GM18519 (cell line): Measurements from ENCODE around the gene ST3GAL6.

ENCODE experiments used
- ATAC-seq: cut with Tn5 transposase; IDR thresholded peaks from one replicate; pipeline ENCODE4 v1.9.1; 2021; ENCODE audit warnings: mild to moderate bottlenecking, moderate library complexity; ENCODE audit not compliant: unreplicated experiment, low FRiP score

ST3GAL6 gene

DNA sequence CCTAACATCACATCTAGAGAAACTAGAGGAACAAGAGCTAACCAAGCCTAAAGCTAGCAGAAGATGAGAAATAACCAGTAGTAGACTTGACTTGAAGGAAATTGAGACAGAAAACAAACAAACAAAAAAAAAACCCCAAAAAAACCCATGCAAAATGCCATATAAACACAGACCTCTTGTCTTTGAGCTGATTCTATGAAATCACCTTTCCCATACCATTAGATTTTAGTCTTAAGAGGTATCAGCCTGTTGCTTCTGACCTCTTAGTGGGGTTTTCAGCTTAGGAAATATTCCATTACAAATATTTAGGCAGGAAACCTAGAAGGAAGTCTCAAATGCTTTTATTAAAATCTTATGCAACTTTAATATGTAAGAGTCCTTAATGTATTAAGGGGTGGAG, 23.9 kb upstream of the ST3GAL6 start:
- no peak for ATAC-seq

DNA sequence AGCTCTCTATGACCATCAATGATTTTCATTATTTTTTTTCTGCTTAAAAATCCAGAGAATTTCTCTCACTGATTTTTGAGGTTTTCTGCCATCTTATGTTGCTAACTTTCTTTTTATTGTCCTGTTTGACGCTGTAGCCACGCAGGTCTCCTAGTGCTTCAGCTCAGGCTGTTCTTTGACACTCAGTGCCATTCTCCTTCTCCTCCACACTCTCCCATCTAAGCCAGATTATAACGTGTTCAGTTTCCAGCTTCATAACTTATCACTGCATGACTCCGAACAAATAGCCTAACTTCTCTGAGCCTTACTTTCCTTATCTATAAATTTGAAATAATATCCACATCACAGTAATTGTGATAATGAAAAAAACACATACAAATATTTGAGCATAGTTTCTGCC, 22.8 kb upstream of the ST3GAL6 start:
- ATAC-seq = no peak

DNA sequence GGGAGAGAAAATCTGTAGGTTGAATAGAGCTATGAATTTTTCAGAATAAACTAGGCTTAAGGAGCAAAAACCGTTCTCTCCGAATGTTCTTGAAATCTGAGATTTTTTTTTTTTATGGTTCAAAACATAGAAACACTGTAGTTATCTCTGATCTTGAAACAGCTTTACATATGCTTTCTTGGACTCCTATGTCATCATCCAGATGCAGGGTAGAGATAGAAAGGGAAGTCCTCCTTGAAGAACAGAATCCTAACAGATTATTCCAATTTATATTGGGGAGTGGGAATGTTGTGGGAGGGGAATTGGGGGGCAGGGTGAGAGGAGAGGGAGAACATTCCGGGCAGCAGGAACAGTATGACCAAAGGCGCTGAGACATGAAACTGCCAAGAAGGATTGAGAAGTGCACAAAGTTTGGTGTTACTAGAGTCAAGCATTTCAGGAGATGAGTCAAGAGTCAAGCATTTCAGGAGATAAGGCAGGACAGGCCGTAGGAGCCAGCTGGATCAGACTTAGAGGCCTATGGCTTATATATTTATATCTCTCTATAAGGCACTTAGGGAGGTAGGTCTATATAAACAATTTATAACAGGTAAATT, 21.9 kb upstream of the ST3GAL6 start:
- ATAC-seq = no peak

DNA sequence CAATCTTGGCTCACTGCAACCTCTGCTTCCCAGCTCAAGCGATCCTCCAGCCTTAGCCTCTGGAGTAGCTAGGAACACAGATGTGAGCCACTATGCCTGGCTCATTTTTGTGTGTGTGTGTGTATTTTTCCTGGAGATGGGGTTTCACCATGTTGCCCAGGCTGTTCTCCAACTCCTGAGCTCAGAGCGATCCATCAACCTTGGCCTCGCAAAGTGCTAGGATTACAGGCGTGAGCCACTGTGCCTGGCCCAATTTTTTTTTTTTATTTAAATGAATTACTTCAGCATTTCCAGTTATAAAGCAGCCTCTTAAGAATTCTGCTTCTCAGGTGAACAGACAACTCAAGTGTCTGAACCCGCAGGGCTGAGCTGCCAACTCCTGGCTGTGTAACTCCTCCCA, 20.1 kb upstream of the ST3GAL6 start:
- ATAC-seq = no peak

DNA sequence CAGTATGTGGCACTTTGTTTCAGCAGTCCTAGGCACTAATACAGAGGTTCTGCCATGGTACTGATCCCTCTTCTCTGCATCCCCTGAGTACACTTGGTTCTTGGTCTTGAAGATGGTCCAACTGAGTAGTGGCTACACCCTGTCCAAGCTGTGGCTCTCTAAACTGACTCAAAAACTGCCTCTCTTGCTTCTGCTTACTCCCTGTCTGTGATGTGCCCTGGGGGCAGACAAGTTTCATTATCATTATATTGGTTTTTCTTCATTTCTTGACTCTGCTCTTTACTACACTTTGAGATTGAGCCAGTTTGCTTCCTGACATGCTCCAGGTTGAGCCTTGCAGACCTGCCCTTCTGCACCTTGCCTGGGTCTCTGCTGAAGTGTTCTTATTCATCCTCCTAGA, 18.9 kb upstream of the ST3GAL6 start:
- ATAC-seq = peak; percentile 45

DNA sequence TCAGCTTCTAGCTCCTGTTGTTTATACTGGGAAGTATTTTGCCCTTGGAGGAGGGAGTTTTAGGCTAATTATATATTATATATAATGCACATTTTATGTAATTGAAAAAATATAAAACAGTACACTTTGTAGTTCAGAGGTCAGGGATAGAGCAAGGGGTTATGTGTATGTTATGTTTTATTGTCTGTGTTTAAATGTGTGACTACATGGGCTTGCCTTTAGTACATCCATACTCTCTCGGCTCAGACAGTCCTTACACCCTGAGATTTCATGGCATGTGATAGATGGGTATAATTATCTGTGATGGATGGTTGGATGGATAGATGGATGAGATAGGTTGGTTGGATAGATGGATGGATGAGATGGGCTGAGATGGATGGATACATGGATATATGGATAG, 17.4 kb upstream of the ST3GAL6 start:
- no peak for ATAC-seq

DNA sequence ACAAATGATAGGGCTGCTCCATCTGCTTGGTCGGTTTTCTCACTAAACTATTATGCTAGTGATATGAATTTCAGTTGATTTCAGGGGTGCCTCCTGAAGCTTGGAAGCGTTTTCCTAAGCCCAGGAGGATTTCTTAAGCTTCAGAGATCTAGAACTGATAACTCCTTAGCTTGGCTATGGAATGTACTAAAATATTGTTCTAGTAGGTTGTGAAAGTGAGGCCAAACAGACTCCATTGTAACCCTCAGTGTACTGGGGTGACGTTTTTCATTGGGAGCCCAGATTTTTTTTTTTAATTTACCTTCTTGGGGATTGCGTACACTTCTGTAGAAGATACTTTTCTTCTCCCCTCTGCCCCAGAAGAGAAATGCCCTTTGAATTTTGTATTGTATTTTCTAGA, 17.0 kb upstream of the ST3GAL6 start:
- ATAC-seq = no peak

DNA sequence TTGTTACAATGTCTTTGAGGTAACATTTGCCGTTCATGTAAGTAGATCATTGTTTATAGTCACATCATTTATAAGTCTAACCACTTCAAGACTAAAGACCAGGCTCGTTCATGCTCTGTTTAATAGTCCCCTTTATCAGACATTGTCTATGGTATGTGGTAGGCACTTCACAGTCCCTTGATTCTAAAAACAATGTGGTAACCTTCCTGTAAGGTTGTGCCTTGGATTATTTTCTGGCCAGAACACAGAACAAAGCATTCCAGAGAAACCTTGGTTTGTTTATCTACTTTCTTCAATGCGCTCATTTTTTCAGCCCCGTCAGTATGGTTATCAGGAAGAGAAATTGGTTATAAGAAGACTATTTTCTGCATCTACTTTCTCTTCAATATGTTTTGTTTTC, 16.3 kb upstream of the ST3GAL6 start:
- no peak for ATAC-seq

DNA sequence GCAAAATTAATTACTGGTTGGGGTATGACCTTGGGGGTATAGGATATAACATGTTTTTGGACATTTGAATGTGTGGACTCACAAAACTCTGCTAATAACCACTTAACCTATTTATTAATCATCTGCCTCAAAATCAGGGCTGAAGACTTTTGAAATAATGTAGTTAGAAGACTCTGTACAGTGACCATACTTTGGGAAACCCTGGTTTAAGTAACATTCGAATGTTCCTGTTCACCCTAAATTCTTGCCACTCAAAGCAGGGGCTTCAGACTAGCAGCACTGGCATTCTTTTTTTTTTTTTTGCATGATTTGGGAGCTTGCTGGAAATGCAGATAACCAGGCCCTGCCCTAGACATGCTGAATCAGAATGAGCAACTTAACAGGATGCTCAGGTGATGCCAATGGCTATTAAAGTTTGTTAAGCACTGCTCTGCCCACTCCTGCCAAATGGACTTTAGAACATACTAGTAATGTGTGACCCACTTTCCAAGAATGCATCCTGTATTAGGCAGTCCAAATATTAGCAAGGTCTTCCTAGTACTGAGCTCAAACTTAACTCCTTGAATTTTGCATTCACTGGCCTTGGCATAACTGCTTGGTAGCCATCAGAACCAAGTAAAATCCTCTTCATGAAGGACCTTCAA, 12.7 kb upstream of the ST3GAL6 start:
- ATAC-seq = no peak

DNA sequence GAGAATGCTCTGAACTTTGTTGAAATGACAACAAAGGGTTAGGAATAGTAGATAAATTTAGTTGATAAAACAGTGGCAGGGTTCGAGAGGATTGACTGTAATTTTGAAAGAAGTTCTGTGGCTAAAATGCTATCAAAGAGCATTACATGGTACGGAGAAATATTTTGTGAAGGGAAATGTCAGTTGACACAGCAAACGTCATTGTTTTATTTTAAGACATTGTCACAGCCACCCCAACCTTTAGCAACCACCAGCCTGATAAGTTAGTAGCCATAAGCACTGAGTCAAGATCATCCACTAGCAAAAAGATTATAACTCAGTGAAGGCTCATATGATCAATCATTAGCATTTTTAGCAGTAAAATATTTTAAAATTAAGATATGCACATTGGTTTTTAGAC, 8.7 kb upstream of the ST3GAL6 start:
- no peak for ATAC-seq

DNA sequence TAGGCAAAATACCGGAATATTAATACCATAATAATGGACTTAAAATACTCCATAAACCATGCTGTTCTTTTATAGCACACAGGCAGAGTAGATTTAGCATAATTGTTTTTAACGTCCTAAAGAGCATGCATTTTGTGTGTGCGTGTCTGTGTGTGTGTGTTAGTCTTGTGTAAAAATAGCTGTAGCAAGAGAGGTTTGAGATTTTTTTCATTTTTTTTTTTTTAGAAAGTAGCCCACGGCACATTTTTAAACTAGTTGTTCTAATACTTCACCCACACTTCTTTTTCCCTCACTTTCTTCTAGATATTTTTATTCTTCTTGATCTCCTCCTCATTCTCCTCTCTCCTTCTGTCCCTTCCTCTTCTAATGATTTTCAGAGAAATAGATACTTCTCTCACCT, 7.5 kb upstream of the ST3GAL6 start:
- ATAC-seq = no peak

DNA sequence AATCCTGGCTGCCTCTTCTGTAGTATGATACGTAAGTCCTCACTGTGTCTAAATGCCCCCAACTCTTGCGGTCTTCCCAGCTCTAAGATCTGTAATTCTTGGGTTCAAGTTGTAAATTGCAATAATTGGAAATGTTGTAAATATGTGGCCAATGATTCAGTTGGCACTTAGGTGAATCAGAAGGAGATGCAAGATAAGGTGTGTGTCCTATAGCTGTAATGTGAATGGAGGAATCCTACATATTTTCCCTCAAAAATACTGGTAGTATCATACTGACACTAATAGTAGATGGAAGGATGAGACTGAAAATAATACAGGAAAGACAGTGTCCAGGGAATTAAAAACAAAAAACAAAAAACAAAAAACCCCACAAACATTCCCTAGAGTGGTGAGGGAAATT, 3.5 kb upstream of the ST3GAL6 start:
- ATAC-seq = no peak

DNA sequence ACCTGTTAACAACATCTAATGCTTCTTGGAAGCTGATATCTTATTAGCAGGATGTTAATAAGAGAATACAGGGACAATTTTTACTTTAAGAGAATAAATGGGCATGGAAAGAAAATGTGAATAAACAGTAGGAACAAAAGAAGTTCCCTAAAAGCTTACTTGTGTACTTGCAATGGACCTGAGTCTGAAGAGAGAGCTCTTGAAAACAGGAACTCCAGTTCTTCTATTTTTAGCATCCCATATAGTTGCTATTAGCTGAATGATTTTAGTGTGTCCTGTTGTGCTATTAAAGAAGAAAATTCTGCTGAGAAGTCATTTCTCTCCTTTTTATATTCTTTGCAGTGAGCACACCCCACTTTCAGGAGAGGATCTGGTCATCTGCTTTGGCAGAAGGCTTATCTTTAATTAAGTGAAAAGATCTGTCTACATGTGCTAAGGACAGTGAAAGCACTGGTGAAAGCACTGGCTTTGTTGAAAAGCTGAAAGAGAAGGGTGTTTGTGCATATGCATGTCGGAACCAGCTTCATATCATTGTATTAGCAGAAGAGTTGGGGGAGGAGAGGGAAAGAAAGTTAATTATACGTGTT, 1.4 kb upstream of the ST3GAL6 start:
- ATAC-seq = no peak

DNA sequence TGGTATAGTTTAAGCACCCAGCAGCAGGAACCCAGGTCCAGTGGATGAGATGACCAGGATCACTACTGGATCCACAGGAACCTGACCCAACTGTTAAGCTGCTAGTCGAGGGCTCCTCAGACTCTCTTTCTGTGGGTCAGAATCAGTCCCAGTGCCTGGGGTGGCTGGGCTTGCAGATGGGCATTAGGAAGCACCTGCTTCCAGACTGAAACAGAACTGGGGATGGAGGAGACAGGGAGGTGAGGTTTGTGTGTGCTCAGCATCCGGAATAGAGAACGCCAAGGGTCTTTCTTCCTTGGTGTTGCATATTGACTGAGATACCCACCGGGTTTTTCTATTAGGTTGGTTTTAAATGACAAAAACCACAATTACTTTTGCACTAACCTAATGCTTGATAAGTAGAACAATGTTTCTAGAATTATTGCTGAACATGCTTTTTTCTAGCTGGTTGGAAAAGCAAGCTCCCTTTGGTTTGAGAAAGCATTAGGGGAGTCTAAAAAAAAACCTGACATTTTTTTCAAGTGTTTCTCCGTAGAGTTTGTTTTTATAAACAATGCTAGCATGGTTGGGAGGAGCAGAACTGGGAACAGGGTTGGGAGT, 779 bp downstream of the ST3GAL6 start:
- ATAC-seq = no peak

DNA sequence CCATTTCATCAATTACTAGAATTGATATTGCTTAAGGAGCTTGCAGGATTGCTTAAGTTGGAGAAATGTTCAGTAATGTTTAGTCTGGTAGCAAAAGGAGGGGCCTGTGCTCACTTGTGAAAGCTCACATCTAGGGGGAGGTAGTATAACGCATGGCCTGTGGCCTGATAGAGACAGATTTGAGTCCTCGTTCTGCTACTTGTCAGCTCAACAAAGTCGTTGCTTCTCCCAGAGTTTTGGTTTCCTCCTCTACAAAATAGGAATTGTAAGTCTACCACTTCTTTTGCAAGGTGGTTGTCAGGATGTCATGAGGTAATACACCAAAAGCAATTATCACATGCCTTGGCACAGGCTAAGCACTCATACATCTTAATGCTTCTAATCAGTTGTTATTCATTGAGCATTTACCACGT, 1.3 kb downstream of the ST3GAL6 start:
- ATAC-seq = no peak

DNA sequence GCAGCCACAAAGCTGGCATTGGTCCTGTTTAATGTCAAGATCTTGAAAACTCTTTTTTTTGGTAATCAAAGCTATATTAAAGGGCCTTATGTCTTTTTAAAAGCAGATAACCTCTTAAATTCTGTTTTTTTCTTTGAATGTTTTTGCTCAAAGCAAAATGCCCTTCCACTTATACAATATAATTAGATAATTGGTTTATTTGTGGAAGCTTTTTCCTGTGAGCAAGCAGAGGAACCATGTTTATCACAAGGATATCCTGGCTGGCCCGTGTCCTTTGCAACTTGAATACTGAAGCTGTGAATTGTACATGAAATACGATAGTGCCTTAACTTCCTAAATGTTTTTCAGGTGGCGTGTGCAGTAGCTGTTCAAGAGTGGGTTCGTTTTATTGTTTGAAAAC, 2.6 kb downstream of the ST3GAL6 start:
- no peak for ATAC-seq

DNA sequence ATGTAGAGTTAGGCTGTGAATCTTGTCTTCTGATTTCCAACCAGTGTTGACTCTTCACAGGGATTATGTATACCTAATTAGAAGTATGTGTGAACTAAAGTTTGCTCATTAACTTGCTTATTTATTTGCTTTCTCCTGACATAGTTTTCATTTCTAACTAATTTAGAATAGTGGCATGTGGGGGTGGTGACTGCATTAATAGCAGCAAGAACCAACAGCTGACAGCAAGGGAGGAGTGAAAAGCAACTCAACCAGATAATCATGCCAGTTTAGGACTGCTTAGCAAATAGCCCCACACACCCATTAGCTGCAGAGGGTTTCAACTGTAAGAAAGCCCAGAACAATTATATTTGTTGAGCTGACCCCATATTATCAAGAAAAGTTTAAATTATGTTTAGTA, 3.8 kb downstream of the ST3GAL6 start:
- ATAC-seq = no peak

DNA sequence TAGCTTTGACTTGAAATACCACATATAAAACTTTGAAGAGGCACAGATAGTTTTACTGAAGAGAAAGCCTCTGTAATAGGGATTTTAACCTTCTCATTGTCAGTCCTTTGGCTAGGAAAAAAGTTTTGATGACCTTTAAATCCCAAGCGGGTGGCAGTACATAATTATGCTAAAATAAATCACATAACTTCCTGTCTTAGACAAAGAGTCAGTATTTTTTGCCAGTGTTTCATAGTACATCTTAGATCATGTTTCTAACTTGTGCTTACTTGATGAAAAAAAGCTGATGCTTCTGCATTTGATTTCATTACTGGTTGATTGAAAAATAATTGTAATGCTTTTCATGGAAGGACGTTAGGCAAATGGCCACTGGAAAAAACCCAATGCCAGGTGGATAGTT, 5.8 kb downstream of the ST3GAL6 start:
- no peak for ATAC-seq

DNA sequence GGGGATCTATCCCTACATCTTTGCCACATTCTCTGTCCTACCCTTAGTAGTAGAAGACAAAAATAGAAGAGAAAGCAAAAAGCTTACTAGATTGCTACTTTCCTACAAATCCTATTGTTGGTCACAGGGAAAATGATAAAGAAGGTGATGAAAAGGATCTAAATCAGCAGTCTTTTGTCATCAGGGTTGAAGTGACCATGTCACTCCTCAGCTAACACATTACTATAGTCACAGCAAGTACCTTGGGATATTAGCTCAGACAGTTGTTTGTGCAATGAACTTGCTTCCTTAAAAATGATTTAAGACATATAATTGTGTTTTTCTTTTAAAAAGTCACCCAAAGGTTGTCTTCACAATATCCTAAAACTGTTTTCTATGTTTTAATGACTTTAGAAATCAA, 6.3 kb downstream of the ST3GAL6 start:
- no peak for ATAC-seq

DNA sequence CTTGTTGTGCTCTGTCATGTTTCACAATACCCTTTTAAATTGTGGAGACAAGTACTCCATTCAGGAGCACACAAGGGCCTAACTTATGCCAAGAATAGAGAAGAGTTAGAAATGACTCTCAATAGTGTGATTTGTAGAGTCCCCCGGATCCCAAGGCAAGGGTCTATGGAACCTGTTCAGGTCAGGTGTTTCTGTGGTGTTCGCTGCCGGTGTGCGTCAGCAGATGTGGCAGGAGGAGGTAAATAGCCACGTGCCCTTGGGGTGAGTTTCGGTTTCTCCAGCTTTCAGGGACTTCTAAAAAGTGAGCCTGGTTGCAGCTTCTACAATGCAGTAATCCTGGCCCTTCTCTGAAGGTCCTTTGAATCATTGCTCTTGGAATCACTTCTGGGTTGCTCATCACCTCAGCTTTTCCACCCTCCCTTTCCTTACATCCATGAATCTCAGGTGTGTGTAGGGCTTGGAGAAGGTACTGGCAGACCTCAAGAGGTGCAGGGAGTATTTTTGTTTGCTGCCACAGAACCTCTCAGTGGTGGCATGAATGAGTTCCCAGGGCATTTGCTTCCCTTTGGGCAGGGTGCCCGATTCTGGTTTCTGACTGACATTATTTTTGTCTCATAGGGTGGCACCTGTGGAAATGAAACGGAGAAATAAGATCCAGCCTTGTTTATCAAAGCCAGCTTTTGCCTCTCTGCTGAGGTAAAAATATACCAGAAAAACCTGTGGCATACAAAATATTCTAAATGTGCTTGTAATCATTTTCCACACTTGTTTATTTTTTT, 7.3 kb downstream of the ST3GAL6 start:
- no peak for ATAC-seq

DNA sequence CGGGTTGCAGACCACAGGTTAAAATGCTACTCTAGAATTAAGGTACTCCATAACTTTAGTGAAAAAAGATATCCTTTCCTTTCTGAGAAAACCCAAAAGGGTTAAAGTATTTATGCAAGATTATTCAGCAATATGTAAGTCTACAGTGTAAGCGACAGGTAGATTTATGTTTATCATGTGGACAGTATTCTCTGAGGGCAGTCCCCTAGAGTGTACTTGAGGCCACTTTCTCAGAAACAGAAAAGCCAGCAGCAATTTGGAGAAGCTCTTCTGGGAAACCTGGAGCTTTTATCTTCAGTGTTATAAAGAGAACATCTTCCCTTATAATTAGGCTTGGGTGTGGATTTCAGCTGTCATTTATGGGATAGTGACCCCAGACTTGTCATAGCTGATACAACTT, 8.9 kb downstream of the ST3GAL6 start:
- ATAC-seq = no peak
